Activated T-cell treated with anti-CD3 and anti-CD28 coated beads for 4 hours (primary cell): ENCODE measurements around the gene MAGEA1.
"Not testable (repeated sequence)": the region's sequence is repeated elsewhere in the genome, so short reads cannot be mapped to it uniquely, and the experiment has no call there.

Experiments
- DNase-seq: peaks from one replicate; pipeline ENCODE4 v3.0.0-alpha.2; 2020

The MAGEA1 gene, protein sequence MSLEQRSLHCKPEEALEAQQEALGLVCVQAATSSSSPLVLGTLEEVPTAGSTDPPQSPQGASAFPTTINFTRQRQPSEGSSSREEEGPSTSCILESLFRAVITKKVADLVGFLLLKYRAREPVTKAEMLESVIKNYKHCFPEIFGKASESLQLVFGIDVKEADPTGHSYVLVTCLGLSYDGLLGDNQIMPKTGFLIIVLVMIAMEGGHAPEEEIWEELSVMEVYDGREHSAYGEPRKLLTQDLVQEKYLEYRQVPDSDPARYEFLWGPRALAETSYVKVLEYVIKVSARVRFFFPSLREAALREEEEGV

DNA sequence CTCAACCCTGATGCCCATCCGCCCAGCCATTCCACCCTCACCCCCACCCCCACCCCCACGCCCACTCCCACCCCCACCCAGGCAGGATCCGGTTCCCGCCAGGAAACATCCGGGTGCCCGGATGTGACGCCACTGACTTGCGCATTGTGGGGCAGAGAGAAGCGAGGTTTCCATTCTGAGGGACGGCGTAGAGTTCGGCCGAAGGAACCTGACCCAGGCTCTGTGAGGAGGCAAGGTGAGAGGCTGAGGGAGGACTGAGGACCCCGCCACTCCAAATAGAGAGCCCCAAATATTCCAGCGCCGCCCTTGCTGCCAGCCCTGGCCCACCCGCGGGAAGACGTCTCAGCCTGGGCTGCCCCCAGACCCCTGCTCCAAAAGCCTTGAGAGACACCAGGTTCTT is at the start of gene MAGEA1:
MAGEA1 (plus strand) TSS at position 154 of the 400 bp plus-strand sequence. CDS start 3,106 bp downstream, outside the sequence.
- no peak for DNase-seq

DNA sequence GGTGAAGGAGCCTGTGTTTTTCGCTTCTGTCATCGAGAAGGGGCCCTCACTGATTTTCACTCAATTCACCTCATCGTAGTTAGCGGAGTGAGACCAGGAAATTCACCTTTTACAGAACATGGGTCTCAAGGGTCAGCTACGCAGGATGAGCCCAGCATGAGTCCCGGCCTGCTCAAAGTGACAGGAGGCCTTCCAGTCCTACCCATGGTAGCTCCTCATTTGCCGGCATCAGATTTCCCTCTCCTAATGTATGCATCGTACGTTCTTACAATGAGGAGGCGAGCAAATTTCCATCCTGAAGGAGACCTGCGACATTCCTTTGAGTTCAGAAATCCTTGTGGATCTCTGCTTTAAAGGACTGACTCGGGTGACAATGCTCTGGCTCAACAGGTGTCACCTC is 46.2 kb upstream of the MAGEA1 start:
- DNase-seq = not testable (repeated sequence)

DNA sequence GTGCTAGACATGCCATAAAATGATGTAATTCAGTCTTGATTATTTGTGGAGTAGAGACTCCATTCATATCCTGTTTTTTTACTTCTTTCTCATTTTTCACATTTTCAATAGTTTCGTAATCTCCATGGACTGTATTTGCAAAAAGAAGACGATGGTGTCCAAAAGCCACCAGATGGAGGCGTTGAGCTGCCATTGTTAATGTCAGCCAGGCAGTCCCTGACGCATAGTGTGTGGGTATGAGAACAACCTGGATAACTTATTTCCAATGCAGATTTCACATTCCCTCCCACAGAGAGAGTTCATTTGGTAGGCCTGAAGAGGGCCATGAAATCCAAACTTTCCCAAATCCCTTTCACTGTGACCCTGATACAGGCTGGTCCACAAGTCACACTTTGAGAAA is 40.0 kb upstream of the MAGEA1 start:
- DNase-seq = not testable (repeated sequence)

DNA sequence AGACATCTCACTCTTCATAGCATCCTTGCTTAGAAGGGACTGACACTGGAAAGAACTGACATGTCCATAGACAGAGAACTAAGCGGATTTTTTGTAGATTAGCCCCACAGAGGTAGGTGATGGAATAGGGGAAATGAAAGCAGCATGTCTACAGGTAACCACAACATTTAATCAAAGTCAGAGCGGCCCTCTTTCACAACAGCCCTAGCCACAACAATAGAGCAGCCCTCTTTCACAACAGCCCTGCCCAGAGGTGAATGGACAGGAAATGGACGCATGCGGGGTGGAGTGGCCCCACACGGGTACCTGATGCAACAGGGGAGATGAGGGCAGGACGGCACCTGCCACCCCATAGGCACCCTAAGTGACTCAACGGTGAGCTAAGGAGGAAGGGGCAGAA is 32.8 kb upstream of the MAGEA1 start:
- not testable (repeated sequence) for DNase-seq

DNA sequence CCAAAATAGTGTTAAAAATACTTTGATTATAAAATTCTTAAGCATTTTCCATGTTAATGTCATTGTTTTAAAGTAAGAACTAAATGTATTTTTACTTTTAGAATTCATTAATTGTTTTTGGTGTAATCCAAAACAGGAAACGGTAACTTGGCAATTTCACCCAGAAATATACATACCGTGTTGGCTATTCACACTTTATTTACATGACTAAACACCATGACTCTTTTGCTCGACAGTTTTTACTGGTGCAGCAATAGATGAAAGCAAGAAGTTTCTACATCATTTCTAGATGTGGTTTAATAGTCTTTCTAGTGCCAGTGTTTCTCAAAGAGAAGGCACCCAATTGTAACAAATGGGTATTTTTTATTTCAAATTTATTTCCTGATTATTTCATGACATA is 25.6 kb upstream of the MAGEA1 start:
- DNase-seq = no peak

DNA sequence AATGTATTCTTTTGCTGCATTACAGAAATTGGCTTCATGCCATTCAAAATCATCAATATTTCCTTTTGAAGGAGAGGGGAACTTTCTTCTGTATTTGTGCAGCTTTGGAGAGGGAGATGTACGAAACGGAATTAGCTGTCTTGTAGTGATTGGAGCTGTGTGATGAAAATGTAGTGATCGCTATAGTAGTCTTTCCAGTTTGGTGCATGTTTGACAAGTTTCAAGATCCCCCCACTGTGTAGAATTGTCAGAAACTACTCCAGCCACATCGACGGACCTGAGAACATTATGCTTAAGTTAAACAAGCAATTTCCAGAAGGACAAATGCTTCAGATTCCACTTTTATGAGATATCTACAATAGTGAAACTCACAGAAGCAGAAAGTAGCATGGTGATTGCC is 21.6 kb upstream of the MAGEA1 start:
- DNase-seq = no peak

DNA sequence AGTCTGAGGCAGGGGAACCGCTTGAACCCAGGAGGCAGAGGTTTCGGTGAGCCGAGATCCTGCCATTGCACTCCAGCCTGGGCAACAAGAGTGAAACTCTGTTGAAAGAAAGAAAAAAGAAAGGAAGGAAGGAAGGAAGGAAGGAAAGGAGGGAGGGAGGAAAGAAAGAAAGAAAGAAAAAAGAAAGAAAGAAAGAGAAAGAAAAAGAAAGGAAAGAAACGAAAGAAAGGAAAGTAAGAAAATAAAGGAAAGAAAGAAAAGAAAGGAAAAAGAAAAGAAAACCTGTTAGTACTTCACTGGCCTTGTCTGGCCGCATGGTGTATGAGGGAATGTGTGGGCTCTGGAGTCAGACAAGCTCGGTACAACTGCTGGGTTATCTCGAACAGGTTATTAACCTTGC is 20.8 kb upstream of the MAGEA1 start:
- DNase-seq = no peak

DNA sequence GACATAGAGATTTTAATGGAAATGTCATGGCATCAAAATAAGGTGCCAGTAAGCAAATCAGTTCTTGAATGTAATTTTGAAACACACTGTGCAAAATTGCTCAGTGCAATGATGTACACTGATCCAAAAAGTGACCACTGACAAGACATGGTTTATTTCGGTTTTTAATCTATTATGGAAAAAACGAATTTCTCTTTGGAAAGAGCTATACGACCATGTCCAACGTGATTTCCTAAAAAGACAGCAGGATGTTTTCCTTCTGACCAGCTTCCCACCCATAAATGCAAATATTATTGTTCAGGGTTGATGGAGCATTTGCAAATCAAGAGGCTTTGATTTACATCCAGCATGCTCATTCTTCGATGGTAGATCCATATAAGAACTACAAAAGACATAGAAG is 17.1 kb upstream of the MAGEA1 start:
- no peak for DNase-seq

DNA sequence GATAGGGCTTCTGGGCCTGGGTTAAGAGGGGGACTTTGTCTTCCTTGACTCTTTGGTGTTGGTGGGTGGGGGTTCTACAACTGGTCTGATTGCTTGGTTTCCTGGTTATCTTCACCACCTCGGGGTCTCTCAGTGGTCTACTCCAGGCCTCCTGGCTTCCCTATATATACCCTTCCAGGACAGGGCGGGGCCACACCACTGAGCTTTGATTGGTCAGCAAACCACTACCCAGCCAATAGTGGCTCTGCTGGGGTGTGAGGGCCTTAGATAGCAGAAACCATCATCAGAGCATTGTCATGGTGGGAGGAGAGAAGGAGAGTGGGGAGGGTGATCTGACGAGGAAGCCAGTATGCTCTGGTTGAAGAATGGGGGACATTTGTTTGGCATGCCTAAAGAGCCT is 14.4 kb upstream of the MAGEA1 start:
- DNase-seq = no peak

DNA sequence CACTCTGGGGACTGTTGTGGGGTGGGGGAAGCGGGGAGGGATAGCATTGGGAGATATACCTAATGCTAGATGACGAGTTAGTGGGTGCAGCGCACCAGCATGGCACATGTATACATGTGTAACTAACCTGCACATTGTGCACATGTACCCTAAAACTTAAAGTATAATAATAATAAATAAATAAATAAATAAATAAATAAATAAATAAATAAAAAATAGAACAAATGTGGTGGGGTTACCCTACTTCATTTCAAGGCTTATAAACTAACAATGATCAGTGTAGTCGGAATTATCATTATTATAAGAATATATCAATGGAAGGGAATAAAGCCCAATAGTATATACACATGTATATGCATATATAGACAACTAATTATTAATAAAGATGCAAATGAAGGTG is 10.7 kb upstream of the MAGEA1 start:
- DNase-seq = not testable (repeated sequence)

DNA sequence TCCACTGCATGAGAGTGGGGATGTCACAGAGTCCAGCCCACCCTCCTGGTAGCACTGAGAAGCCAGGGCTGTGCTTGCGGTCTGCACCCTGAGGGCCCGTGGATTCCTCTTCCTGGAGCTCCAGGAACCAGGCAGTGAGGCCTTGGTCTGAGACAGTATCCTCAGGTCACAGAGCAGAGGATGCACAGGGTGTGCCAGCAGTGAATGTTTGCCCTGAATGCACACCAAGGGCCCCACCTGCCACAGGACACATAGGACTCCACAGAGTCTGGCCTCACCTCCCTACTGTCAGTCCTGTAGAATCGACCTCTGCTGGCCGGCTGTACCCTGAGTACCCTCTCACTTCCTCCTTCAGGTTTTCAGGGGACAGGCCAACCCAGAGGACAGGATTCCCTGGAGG is 2.7 kb downstream of the MAGEA1 start:
- no peak for DNase-seq

DNA sequence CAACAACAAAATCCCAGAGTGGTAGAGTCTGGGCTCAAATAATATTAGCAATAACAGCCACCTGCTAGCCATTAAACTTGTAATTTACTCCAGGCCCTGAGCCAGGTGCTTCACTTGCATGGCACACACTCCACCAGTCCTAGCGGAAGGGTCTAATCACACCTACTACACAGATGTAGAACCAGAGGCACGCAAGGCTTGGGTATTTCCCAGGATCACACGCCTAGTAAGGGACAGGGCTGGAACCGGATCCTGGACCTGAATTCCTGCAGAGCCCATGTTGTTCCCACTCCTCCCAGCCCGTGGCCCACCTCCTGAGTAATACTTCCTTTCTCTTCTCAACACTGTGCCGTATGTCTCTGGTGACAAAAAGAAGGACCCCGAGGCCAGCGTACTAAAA is 5.7 kb downstream of the MAGEA1 start:
- no peak for DNase-seq

DNA sequence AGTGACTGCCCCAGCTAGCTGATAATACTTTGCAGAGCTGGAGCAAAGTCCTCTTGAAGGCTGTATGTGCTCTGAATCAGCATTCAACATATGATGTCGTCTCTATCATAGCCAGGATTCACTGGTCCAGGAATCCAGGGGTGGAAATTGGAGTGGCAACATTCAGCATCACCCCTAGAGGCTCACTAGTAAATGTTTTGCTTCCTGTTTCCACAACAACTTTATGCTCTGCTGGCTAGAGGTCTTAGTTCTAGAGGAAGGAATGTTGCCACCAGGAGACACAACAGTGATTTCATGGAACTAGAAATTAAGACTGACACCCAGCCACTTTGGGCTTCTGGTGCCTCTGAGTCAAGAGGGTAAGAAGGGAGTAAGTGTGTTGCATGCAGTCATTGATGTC is 11.3 kb downstream of the MAGEA1 start:
- no peak for DNase-seq

DNA sequence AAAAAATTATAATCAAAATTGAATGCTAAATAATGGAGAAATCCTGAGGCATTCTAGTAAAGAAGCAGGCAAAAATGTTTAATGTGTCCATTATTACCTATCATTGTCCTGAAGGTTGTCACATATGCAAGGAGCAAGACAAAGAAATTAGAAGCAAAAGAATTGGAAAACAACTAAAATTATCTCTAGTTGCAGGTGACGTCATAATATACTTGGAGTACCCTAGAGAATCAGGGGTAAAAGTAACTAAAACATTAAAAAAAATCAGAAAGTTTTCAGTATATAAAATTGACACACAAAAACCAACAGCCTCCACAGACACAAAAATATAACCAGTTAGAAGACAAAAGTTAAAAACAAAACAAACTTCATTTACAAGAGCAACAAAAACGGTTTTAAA is 21.4 kb downstream of the MAGEA1 start:
- no peak for DNase-seq

DNA sequence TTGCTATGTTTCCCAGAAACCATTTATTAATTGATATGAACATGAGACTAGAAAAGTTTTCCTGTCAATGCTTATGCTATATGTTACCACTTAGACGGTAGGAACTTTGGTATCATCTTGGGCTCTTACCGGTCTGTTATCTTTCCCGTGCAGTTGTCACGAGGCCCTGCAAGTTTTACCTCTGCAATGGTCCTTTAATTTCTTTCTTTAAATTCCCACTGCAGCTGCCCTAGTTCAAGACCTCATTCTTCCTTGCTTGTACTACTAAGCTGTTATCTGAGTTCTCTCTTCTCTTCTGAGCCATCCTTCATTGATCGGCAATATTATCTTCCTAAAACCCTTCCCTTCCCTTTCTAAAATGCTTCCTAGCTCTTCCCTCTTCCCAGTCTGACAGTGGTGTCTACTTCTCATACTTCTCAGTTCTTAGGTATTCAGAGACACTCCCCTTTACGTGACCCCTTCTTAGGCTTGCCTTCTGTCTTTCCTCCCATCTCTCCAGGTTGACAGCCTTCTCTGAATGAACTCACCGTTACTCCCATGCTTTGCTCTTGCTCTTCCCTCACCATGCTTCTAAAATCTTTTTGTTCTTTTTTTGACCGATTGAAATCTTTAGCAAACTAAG is 27.5 kb downstream of the MAGEA1 start:
- DNase-seq = no peak

DNA sequence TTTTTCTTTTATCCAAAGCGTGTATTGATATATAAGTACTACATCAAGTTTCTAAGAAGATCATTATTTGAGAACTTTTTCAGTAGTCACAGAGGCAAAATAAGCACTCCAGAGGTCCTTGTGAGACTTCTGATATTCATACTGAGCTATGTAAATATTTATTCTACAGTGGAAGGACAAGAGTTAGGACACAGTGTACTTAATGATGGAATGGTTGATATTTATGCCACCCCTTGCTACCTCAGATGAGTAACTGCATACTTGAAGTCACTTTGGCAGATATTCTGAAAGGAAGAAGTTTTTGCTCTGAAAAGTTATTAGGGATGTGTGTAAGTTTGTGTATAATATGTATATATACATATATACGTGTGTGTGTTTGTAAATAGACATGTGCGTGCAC is 30.3 kb downstream of the MAGEA1 start:
- DNase-seq = no peak

DNA sequence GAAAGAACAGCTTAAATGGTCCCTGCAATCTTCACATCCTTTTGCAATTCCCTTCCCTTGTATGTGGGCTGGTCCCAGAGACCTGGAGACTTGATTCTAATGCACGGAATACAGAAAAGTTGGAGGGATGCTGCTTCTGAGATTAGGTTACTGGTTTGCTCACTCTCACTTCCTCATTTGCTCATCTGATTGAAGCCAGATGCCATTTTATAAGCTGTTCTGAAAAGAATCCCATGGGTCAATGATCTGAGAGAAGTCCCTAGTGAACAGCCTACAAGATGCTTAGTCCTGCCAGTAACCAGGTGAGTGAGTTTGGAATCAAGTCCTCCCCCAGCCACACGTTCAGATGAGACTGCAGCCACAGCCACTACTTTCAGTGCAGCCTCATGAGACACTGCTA is 35.9 kb downstream of the MAGEA1 start:
- DNase-seq = no peak

DNA sequence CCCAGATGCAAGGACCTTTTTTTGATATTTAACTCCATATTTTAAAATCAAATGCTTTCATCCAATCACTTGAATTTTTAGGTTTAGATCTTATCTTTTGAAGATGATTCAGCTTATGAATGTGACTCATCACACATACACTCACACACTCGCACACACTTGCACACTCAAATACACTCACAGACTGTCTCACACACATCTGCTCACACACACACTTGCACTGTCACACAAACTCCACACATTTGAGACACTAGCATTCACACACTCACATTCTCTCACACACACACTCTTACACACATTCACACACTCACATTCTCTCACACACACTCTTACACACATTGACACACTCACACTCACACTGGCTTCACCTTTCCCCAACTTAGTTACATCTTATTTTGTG is 37.8 kb downstream of the MAGEA1 start:
- no peak for DNase-seq

DNA sequence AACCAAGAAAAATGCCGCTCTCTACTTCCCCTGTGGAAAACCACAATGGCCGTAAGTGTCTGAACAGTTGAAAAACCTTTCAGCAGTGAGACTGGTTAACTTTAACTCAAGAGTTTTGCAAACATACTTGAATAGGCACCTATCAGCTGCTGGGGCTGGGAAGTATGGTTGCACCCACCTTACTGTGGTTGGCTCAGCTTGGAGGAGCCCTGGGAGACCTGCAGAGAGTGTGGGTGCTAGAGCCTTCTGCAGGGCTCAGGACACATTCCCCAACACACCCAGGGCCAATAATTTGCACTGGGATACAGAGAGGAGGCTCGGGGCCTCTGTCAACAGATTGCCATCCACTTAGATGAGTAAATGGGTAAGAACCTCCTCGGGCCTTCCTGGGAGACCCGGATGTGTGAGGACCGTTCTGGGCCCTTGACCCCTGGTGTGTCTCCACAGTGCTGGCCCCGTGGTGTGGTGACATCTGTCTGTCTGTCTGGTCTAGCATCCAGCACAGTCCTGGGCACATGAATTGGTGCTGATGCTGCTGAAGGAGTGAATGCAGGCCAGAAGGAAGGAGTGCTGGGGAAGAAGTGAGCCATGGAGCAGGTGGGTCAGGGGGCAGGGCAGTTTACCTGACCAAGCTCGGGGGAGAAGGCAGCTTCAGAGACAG is 46.5 kb downstream of the MAGEA1 start:
- DNase-seq = no peak

DNA sequence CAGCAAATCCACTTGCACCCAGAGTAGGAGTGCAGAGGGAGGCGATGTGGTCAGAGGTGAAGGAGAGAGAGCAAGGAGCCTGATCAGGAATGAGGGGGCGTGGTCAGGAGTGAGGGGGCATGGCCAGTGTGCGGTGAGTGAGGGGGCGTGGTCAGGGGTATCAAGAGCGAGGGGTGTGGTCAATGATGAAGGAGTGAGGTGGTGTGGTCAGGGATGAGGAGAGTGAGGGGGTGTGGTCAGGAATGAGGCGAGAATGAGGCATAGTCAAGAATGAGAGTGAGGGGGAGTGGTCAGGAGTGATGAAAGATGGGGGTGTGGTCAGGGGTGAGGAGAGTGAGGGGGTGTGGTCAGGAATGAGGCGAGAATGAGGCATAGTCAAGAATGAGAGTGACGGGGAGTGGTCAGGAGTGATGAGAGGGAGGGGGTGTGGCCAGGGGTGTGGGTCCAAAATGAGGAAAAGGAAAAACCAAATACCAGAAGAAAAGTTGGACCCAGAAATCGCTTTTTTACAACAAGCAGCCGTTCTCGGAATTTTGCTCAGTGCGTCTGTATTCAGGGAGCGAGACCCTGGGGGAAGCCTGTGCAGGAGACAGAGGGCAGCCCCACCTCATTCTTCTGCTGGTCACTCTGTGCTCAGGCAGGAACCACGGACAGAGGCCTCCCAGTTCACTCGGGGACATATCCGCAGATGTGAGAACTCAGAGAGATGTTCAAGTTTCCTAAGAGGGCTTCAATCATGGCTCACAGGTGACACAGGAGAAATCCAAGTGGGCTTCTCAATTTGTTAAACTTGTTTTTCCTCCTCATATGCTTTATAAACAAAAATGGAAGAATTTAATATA is 47.5 kb downstream of the MAGEA1 start:
- no peak for DNase-seq
